ENCODE measurements around the gene VAMP1.

VAMP1 gene

GRCh38 chr12:6444704-6445688 lies 25.5 kb downstream of the VAMP1 start, which contains the start of gene CD27:
Gene CD27, plus strand, starts transcription at chr12:6444955. Its CDS starts 141 bp downstream, at chr12:6445096.
- Histone ChIP-seq H3K27ac (no peak within 1 kb of the TSS), H3K4me3 (ENCODE audit: low read depth, low read length) (no peak within 1 kb of the TSS)

GRCh38 chr12:6444031-6444430 lies 26.4 kb downstream of the VAMP1 start:
- no peaks in the 10 kb centered on the region for H3K9me3 ChIP-seq (ENCODE audit: severe bottlenecking)
- H3K36me3 ChIP-seq, result peaks cover 2% of the 10 kb centered on the region; the same call in 1 of the 2 replicates
- H3K27me3 ChIP-seq (ENCODE audit: insufficient read depth, low read depth, severe bottlenecking), result no peaks in the 10 kb centered on the region
- no peak for DNase-seq
- no peak overlapping the region for H3K27ac ChIP-seq
- no peak overlapping the region for H3K4me3 ChIP-seq (ENCODE audit: low read depth, low read length)
- no peak for TF ChIP-seq CTCF (IDR thresholded peaks at IDR 0.05; ENCODE audit: low read depth, low read length)

More at GRCh38 chr12:6444704-6445688, 25.5 kb downstream of the VAMP1 start, which contains the start of gene CD27:
- Histone ChIP-seq H3K9me3 (ENCODE audit: severe bottlenecking) (no peaks in the 10 kb centered on the region), H3K27me3 (ENCODE audit: insufficient read depth, low read depth, severe bottlenecking) (no peaks in the 10 kb centered on the region), H3K36me3 (peaks cover 2% of the 10 kb centered on the region; the same call in 1 of the 2 replicates)
- no peak for DNase-seq
- TF ChIP-seq CTCF (IDR thresholded peaks at IDR 0.05; ENCODE audit: low read depth, low read length), result no peak

- H3K4me3 ChIP-seq (ENCODE audit: low read depth, low read length), result no peak overlapping the region
- no peak for DNase-seq
- TF ChIP-seq CTCF (IDR thresholded peaks at IDR 0.05; ENCODE audit: low read depth, low read length), result no peak
- H3K27me3 ChIP-seq (ENCODE audit: insufficient read depth, low read depth, severe bottlenecking), result no peaks in the 10 kb centered on the region
- peaks cover 2% of the 10 kb centered on the region; the same call in 1 of the 2 replicates for H3K36me3 ChIP-seq
- no peak overlapping the region for H3K27ac ChIP-seq
- no peaks in the 10 kb centered on the region for H3K9me3 ChIP-seq (ENCODE audit: severe bottlenecking)
These were observed 27.0 kb downstream of the VAMP1 start for GRCh38 chr12:6443361-6443983.

GRCh38 chr12:6442836-6443235 lies 27.6 kb downstream of the VAMP1 start:
- H3K27me3 ChIP-seq (ENCODE audit: insufficient read depth, low read depth, severe bottlenecking), result no peaks in the 10 kb centered on the region
- no peak for DNase-seq
- no peak overlapping the region for H3K27ac ChIP-seq
- no peak overlapping the region for H3K4me3 ChIP-seq (ENCODE audit: low read depth, low read length)
- no peak for TF ChIP-seq CTCF (IDR thresholded peaks at IDR 0.05; ENCODE audit: low read depth, low read length)
- peaks cover under 1% of the 10 kb centered on the region; the same call in 1 of the 2 replicates for H3K36me3 ChIP-seq
- no peaks in the 10 kb centered on the region for H3K9me3 ChIP-seq (ENCODE audit: severe bottlenecking)

GRCh38 chr12:6440391-6440790 lies 30.1 kb downstream of the VAMP1 start:
- no peaks in the 10 kb centered on the region; the same call in 1 of the 2 replicates for H3K36me3 ChIP-seq
- no peaks in the 10 kb centered on the region for H3K9me3 ChIP-seq (ENCODE audit: severe bottlenecking)
- H3K27me3 ChIP-seq (ENCODE audit: insufficient read depth, low read depth, severe bottlenecking), result no peaks in the 10 kb centered on the region
- no peak overlapping the region for H3K4me3 ChIP-seq (ENCODE audit: low read depth, low read length)
- TF ChIP-seq CTCF (IDR thresholded peaks at IDR 0.05; ENCODE audit: low read depth, low read length), result no peak
- no peak overlapping the region for H3K27ac ChIP-seq
- DNase-seq, result no peak

All from WERI-Rb-1 (cell line).